Liver (tissue), 9 donors: Measurements from ENCODE around the gene EHD4. TPM values are rescaled to one million over a fixed set of nuclear protein-coding genes. Genes with fewer than 3 reads are reported as not detected.
A peak's percentile ranks its signal among the peaks of the same experiment; 100 is the strongest.

Source experiments
- DNase-seq: peaks from one replicate; pipeline ENCODE4 v3.0.0-alpha.2; 2017; ENCODE audit warnings: low spot score
- H3K27ac ChIP-seq, 2 donors: one replicate each; pipeline ENCODE4 v1.7.0; 2013; ENCODE audit warnings: inconsistent platforms in 2 of 2, low read length in 2 of 2, control low read depth in 1 of 2, low read depth in 1 of 2, mild to moderate bottlenecking in 1 of 2
- H3K27me3 ChIP-seq, 4 donors: one replicate each; pipeline versions ENCODE4 v1.6.1 to v1.7.0; 2013; ENCODE audit warnings: low read length in 3 of 4, inconsistent platforms in 1 of 4, mild to moderate bottlenecking in 1 of 4, moderate library complexity in 1 of 4; ENCODE audit not compliant: control insufficient read depth in 4 of 4, insufficient read depth in 4 of 4
- H3K36me3 ChIP-seq, 4 donors: one replicate each; pipeline versions ENCODE4 v1.6.1 to v1.7.0; 2013; ENCODE audit warnings: low read length in 3 of 4, mild to moderate bottlenecking in 3 of 4, low read depth in 1 of 4, moderate library complexity in 1 of 4; ENCODE audit not compliant: control insufficient read depth in 4 of 4, insufficient read depth in 3 of 4
- H3K4me1 ChIP-seq, 4 donors: one replicate each; pipeline versions ENCODE4 v1.6.1 to v1.7.0; 2013; ENCODE audit warnings: low read length in 3 of 4, mild to moderate bottlenecking in 3 of 4, moderate library complexity in 1 of 4; ENCODE audit not compliant: control insufficient read depth in 4 of 4, insufficient read depth in 4 of 4
- H3K4me3 ChIP-seq, 3 donors: one replicate each; pipeline versions ENCODE4 v1.6.1 to v1.7.0; 2013; ENCODE audit warnings: low read length in 3 of 3, control low read depth in 1 of 3, low read depth in 1 of 3, mild to moderate bottlenecking in 1 of 3
- H3K9ac ChIP-seq, 2 donors: one replicate each; pipeline ENCODE4 v1.7.0; 2013; ENCODE audit warnings: low read length in 2 of 2, mild to moderate bottlenecking in 2 of 2, moderate library complexity in 2 of 2, control low read depth in 1 of 2, low read depth in 1 of 2
- H3K9me3 ChIP-seq, 4 donors: one replicate each; pipeline versions ENCODE4 v1.6.1 to v1.7.0; 2013; ENCODE audit warnings: low read length in 3 of 4; ENCODE audit not compliant: control insufficient read depth in 4 of 4
- ATF3 ChIP-seq: IDR thresholded peaks from 2 replicates; pipeline ENCODE4 v1.6.1; 2016; ENCODE audit warnings: antibody characterized with exemption
- CTCF ChIP-seq: fragments of 150-350 bp; IDR thresholded peaks from 2 replicates; pipeline ENCODE4 v1.5.1; 2017; ENCODE audit warnings: improper control_type of control experiment, low read depth, low read length; ENCODE audit not compliant: missing input control
- FOXA1 ChIP-seq: IDR thresholded peaks from 2 replicates; pipeline ENCODE4 v1.6.1; 2016; ENCODE audit warnings: antibody characterized with exemption
- GABPA ChIP-seq, 2 donors: IDR thresholded peaks in 1 of 2; conservative IDR thresholded peaks in 1 of 2; 2 replicates each; pipeline ENCODE4 v1.6.1; 2016; ENCODE audit warnings: antibody characterized with exemption in 2 of 2, mild to moderate bottlenecking in 1 of 2, moderate library complexity in 1 of 2
- HNF4A ChIP-seq, 2 donors: conservative IDR thresholded peaks; 2 replicates each; pipeline ENCODE4 v1.6.1; 2016; ENCODE audit warnings: antibody characterized with exemption in 2 of 2, mild to moderate bottlenecking in 2 of 2
- JUND ChIP-seq, 2 donors: IDR thresholded peaks; 2 replicates each; pipeline ENCODE4 v1.6.1; 2016; ENCODE audit warnings: antibody characterized with exemption in 2 of 2
- NR2F2 ChIP-seq: IDR thresholded peaks from 2 replicates; pipeline ENCODE4 v1.6.1; 2016; ENCODE audit warnings: antibody characterized with exemption
- RAD21 ChIP-seq, 2 donors: IDR thresholded peaks; 2 replicates each; pipeline ENCODE4 v1.6.1; 2016; ENCODE audit warnings: antibody characterized with exemption in 2 of 2, mild to moderate bottlenecking in 2 of 2
- REST ChIP-seq: IDR thresholded peaks from 2 replicates; pipeline ENCODE4 v1.6.1; 2016; ENCODE audit warnings: antibody characterized with exemption, mild to moderate bottlenecking
- RXRA ChIP-seq, 2 donors: IDR thresholded peaks; 2 replicates each; pipeline ENCODE4 v1.6.1; 2017 to 2018; ENCODE audit warnings: antibody characterized with exemption in 2 of 2, mild to moderate bottlenecking in 1 of 2
- SP1 ChIP-seq: IDR thresholded peaks from 2 replicates; pipeline ENCODE4 v1.6.1; 2018; ENCODE audit warnings: antibody characterized with exemption, mild to moderate bottlenecking
- TAF1 ChIP-seq: conservative IDR thresholded peaks from 2 replicates; pipeline ENCODE4 v1.6.1; 2016; ENCODE audit warnings: antibody characterized with exemption, mild to moderate bottlenecking
- YY1 ChIP-seq: IDR thresholded peaks from 2 replicates; pipeline ENCODE4 v1.6.1; 2016; ENCODE audit warnings: antibody characterized with exemption, mild to moderate bottlenecking
- WGBS: extraction: QIAGEN DNeasy Blood & Tissue Kit; methylation state at CpG from one replicate; pipeline ENCODE4 v1.1.7; 2013; 5-methylcytosine and 5-hydroxymethylcytosine counted together
- polyA plus RNA-seq, 2 donors: library from polyadenylated mRNA; stranded (reverse) in 1 of 2; unstranded in 1 of 2; fragments of 200-250 nt in 1 of 2; fragments of >200 nt in 1 of 2; fragmentation: Nextera tagmentation in 1 of 2; extraction: Ambion mirVana in 1 of 2; gene quantifications; one replicate each; pipeline versions ENCODE4 v1.2.1 to v1.2.3, GENCODE V29; 2013 to 2015
- total RNA-seq, 2 donors: library from RNA; depleted of rRNA; stranded (reverse); fragments of >200 nt; gene quantifications; one replicate each; pipeline ENCODE4 v1.2.3, GENCODE V29; 2014
- donor health status: healthy.
- donor health status: healthy.
- donor health status: healthy.
- donor health status: healthy.
- donor health status: healthy.

EHD4 gene
- total and polyA plus RNA-seq, 4 donors = 3.3 to 10.0 (median 6.2) TPM

GRCh38 chr15:41932101-41932500 is 40.3 kb downstream of the EHD4 start:
- 97% methylated on average over 9 of the region's 9 CpGs for WGBS
- no peak for DNase-seq
- Histone ChIP-seq H3K36me3 (no peaks in the 10 kb centered on the region), H3K4me3 (no peak overlapping the region), H3K27ac (no peak overlapping the region), H3K4me1 (peaks cover 3 to 36% (median 32%) of the 10 kb centered on the region in 4 donors), H3K9me3 (no peaks in the 10 kb centered on the region), H3K9ac (no peak overlapping the region), H3K27me3 (no peaks in the 10 kb centered on the region)
- no peak for TF ChIP-seq ATF3
- no peak for TF ChIP-seq GABPA (IDR thresholded peaks at IDR 0.05 in 1 of 2, conservative IDR thresholded peaks at IDR 0.05 in 1 of 2)
- TF ChIP-seq SP1 = no peak
- TF ChIP-seq FOXA1 = no peak
- TF ChIP-seq YY1 = no peak

GRCh38 chr15:41930867-41931222 is 41.5 kb downstream of the EHD4 start:
- no peak overlapping the region for H3K27ac ChIP-seq
- no peaks in the 10 kb centered on the region for H3K9me3 ChIP-seq
- H3K27me3 ChIP-seq = no peaks in the 10 kb centered on the region
- TF ChIP-seq NR2F2 = no peak
- H3K4me1 ChIP-seq = peaks cover 7 to 48% (median 44%) of the 10 kb centered on the region in 4 donors
- no peak for DNase-seq
- H3K4me3 ChIP-seq = no peak overlapping the region
- H3K36me3 ChIP-seq = no peaks in the 10 kb centered on the region
- 94% methylated on average over 2 of the region's 2 CpGs for WGBS
- no peak overlapping the region for H3K9ac ChIP-seq

GRCh38 chr15:41930221-41930866 is 42.0 kb downstream of the EHD4 start:
- H3K9ac ChIP-seq = no peak overlapping the region
- H3K4me1 ChIP-seq = peaks cover 7 to 48% (median 44%) of the 10 kb centered on the region in 4 donors
- H3K27ac ChIP-seq = no peak overlapping the region
- TF ChIP-seq NR2F2 (peak; percentile 70), REST (no peak), HNF4A (conservative IDR thresholded peaks at IDR 0.05) (peak; percentile 53 to 69), RXRA (IDR thresholded peaks at IDR 0.05) (peak; percentile 58 to 68), TAF1 (no peak), CTCF (peak; percentile 23), JUND (IDR thresholded peaks at IDR 0.05) (peak; percentile 7 to 9), ATF3 (no peak), SP1 (peak; percentile 43), RAD21 (IDR thresholded peaks at IDR 0.05) (peak; percentile 53 to 60)
- H3K9me3 ChIP-seq = no peaks in the 10 kb centered on the region
- no peaks in the 10 kb centered on the region for H3K36me3 ChIP-seq
- no peak overlapping the region for H3K4me3 ChIP-seq
- DNase-seq = no peak
- H3K27me3 ChIP-seq = no peaks in the 10 kb centered on the region
- 49% methylated on average over 8 of the region's 8 CpGs for WGBS
